Measurements from ENCODE around the gene PHLDA3.

The PHLDA3 gene

DNA sequence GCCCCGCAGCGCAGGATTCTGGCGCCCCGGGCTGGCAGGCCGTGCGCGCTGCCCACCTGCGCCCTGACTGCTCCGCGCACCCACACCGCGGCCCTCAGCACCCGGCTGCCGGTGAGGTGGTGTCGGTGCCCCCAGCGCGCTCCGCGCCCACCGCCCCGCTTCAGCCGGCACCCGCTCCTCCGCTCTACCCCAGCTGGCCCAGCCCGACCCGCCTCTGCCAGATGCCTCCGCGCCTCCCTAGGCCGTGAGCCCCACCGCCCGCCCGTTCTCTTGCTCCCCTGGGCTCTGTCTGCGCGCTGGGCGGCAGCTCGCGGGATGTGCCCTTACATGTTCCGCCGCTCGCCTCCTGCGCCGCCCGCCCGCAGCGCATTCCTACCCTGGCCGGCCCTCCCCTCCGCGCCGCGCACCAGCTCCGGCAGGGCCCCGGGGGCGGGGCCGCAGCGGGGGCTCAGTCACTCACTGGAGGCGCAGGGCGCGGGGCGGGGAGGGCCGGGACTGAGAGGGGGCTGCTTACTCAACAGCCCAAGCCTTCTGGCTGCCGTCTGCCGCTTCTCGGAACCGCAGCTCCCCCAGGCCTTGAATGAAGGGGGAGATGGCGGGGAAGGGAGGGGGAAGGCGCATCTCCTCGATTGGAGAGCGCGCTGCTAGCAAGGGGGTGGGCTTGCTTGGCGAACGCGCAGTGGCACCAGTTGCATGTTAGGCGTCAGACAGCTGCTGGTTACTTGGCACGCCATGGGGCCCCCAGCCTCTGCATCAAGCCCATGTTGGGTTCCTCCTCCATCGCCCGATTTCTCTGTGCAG lies at the start of gene PHLDA3:
Gene PHLDA3, minus strand, starts transcription at position 345 of the 801 bp plus-strand sequence. CDS start 402 bp downstream, outside the sequence.
- peak; percentile 90 for DNase-seq (ENCODE audit: low spot score)
- in situ Hi-C loops (cut with MboI; ENCODE audit: low pct_unique_long_range_greater_than_20kb, low sequenced_read_pairs, unreplicated experiment): no loop called here
- TF ChIP-seq CTCF (IDR thresholded peaks at IDR 0.05; ENCODE audit: extremely low read depth, insufficient read depth, missing control alignments): peak; percentile 26

GRCh38 chr1:201518071-201518470 lies 49.1 kb upstream of the PHLDA3 start:
- in situ Hi-C loops (cut with MboI; ENCODE audit: low pct_unique_long_range_greater_than_20kb, low sequenced_read_pairs, unreplicated experiment): loop anchor here (10.0 kb wide), 1 partner anchor 73 kb away; no protein-coding TSS in a partner anchor
- no peak for DNase-seq (ENCODE audit: low spot score)
- no peak for TF ChIP-seq CTCF (IDR thresholded peaks at IDR 0.05; ENCODE audit: extremely low read depth, insufficient read depth, missing control alignments)

DNA sequence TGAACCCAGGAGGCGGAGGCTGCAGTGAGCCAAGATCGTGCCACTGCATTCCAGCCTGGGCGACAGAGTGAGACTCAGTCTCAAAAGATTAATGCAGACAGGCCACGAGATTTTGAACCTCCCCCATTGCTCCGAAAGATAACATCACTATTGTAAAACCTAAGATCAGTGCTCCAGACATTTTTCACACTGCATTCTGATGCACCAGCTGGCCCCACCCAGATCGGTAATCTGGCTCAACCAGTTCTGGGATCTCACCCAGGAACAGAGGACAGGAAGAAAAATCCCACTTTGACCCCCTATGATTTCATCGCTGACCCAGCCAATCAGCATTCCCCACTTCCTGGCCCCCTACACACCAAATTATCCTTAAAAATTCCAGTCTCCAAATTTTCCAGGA lies 48.6 kb upstream of the PHLDA3 start:
- TF ChIP-seq CTCF (IDR thresholded peaks at IDR 0.05; ENCODE audit: extremely low read depth, insufficient read depth, missing control alignments): no peak
- in situ Hi-C loops (cut with MboI; ENCODE audit: low pct_unique_long_range_greater_than_20kb, low sequenced_read_pairs, unreplicated experiment): loop anchor here (10.0 kb wide), 1 partner anchor 73 kb away; no protein-coding TSS in a partner anchor
- DNase-seq (ENCODE audit: low spot score): no peak

DNA sequence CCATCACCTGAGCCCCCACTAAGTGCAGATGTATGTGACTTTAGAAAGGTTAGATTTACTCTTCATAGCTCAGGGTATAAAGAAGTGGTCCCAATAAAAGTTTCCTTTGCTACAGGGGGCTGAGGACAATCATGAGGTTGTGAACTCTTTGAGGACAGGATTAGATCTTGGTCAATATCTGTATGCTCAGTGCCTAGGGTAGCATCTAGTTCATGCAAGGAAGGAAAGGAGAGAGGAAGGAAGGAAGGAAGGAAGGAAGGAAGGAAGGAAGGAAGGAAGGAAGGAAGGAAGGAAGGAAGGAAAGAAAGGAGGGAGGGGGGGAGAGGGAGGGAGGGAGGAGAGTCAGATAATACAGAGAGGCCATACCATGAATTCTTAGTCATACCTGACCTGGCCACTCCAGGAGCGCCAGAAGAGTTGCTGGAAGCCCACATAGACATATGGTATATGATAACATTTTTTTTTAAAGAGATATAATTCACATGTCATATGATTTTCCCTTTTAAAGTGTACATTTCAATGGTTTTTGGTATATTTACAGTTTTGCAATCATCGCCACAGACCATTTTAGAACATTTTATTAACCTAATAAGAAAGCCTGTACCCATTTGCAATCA lies 47.6 kb upstream of the PHLDA3 start:
- DNase-seq (ENCODE audit: low spot score): no peak
- in situ Hi-C loops (cut with MboI; ENCODE audit: low pct_unique_long_range_greater_than_20kb, low sequenced_read_pairs, unreplicated experiment): loop anchor here (10.0 kb wide), 1 partner anchor 72 kb away; no protein-coding TSS in a partner anchor
- TF ChIP-seq CTCF (IDR thresholded peaks at IDR 0.05; ENCODE audit: extremely low read depth, insufficient read depth, missing control alignments): no peak

DNA sequence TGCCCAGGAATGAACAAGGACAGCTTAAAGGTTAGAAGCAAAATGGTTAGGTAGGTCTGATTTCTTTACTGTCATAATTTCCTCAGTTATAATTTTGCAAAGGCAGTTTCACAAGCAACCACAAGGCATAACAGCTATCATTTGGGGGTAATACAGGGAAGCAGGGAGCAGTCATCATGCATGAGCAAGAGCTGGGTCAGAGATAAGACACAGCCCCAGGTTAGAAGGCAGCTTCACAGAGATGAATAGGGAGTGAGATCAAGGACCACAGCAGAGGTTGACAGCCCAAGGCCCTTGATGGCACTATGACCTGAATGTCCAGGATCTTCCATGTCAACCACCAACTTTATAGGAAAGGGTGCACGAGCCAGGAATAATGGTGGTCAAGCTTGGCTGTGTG lies 46.9 kb upstream of the PHLDA3 start:
- in situ Hi-C loops (cut with MboI; ENCODE audit: low pct_unique_long_range_greater_than_20kb, low sequenced_read_pairs, unreplicated experiment): loop anchor here (10.0 kb wide), 1 partner anchor 71 kb away; no protein-coding TSS in a partner anchor
- TF ChIP-seq CTCF (IDR thresholded peaks at IDR 0.05; ENCODE audit: extremely low read depth, insufficient read depth, missing control alignments): no peak

GRCh38 chr1:201515062-201515750 lies 46.2 kb upstream of the PHLDA3 start:
- DNase-seq (ENCODE audit: low spot score): no peak
- in situ Hi-C loops (cut with MboI; ENCODE audit: low pct_unique_long_range_greater_than_20kb, low sequenced_read_pairs, unreplicated experiment): loop anchor here (10.0 kb wide), 1 partner anchor 70 kb away; no protein-coding TSS in a partner anchor
- no peak for TF ChIP-seq CTCF (IDR thresholded peaks at IDR 0.05; ENCODE audit: extremely low read depth, insufficient read depth, missing control alignments)

More for the DNA sequence above, 46.9 kb upstream of the PHLDA3 start:
- DNase-seq (ENCODE audit: low spot score): no peak

All from GM13977 (cell line).